Neuronal stem cell (in vitro differentiated cells): ENCODE results near the gene AFF3.

ENCODE experiments used
- DNase-seq: peaks from one replicate; pipeline ENCODE4 v3.0.0-alpha.2; 2013; ENCODE audit warnings: low spot score
- H2AFZ ChIP-seq: one replicate; pipeline ENCODE4 v1.6.1; 2013; ENCODE audit warnings: mild to moderate bottlenecking, low read length, inconsistent platforms
- H2AK5ac ChIP-seq: 2 replicates; pipeline ENCODE4 v1.6.1; 2013; ENCODE audit warnings: low read depth, mild to moderate bottlenecking, inconsistent platforms, low read length, moderate library complexity, mixed read lengths
- H2BK120ac ChIP-seq: 2 replicates; pipeline ENCODE4 v1.6.1; 2013; ENCODE audit warnings: low read depth, mild to moderate bottlenecking, inconsistent platforms, low read length, moderate library complexity, mixed read lengths
- H2BK12ac ChIP-seq: one replicate; pipeline ENCODE4 v1.6.1; 2013; ENCODE audit warnings: low read length, inconsistent platforms
- H2BK15ac ChIP-seq: 2 replicates; pipeline ENCODE4 v1.6.1; 2013; ENCODE audit warnings: mild to moderate bottlenecking, low read length, inconsistent platforms, mixed read lengths
- H2BK5ac ChIP-seq: one replicate; pipeline ENCODE4 v1.6.1; 2013; ENCODE audit warnings: inconsistent platforms, mild to moderate bottlenecking, low read length, moderate library complexity
- H3K14ac ChIP-seq: one replicate; pipeline ENCODE4 v1.6.1; 2013; ENCODE audit warnings: low read length, inconsistent platforms
- H3K18ac ChIP-seq: 2 replicates; pipeline ENCODE4 v1.6.1; 2013; ENCODE audit warnings: low read length, inconsistent platforms
- H3K23ac ChIP-seq: 2 replicates; pipeline ENCODE4 v1.6.1; 2013; ENCODE audit warnings: low read depth, mild to moderate bottlenecking, mixed read lengths, low read length, inconsistent platforms; ENCODE audit not compliant: poor library complexity
- H3K27ac ChIP-seq: replicated peaks from 3 replicates; pipeline ENCODE4 v1.5.1; 2013; ENCODE audit warnings: low read length, inconsistent platforms
- H3K27me3 ChIP-seq, 3 experiments: 2 replicates each; pipeline ENCODE4 v1.6.1; 2013; ENCODE audit warnings: low read length in 3 of 3, mild to moderate bottlenecking in 2 of 3, inconsistent platforms in 1 of 3, low read depth in 1 of 3, mixed read lengths in 1 of 3, moderate library complexity in 1 of 3; ENCODE audit not compliant: control insufficient read depth in 3 of 3, insufficient read depth in 3 of 3
- H3K36me3 ChIP-seq, 2 donors: replicated peaks in 1 of 2; 2 replicates each; pipeline ENCODE4 v1.6.1; 2013; ENCODE audit warnings: low read length in 2 of 2; ENCODE audit not compliant: control insufficient read depth in 2 of 2, insufficient read depth in 2 of 2
- H3K4ac ChIP-seq: 2 replicates; pipeline ENCODE4 v1.6.1; 2013; ENCODE audit warnings: inconsistent platforms, mild to moderate bottlenecking, low read length, moderate library complexity
- H3K4me1 ChIP-seq, 2 donors: 1 replicate in 1 of 2; 2 replicates in 1 of 2; pipeline ENCODE4 v1.6.1; 2013; ENCODE audit warnings: low read length in 2 of 2, low read depth in 1 of 2; ENCODE audit not compliant: control insufficient read depth in 2 of 2, insufficient read depth in 1 of 2
- H3K4me2 ChIP-seq: one replicate; pipeline ENCODE4 v1.6.1; 2013; ENCODE audit warnings: mild to moderate bottlenecking, low read length, inconsistent platforms; ENCODE audit not compliant: insufficient read depth, poor library complexity, severe bottlenecking
- H3K4me3 ChIP-seq, 2 donors: 2 replicates each; pipeline ENCODE4 v1.5.1; 2013; ENCODE audit warnings: low read length in 2 of 2, mild to moderate bottlenecking in 2 of 2, inconsistent platforms in 1 of 2, moderate library complexity in 1 of 2
- H3K79me1 ChIP-seq: one replicate; pipeline ENCODE4 v1.6.1; 2013; ENCODE audit warnings: low read depth, mild to moderate bottlenecking, inconsistent platforms, low read length, moderate library complexity
- H3K9ac ChIP-seq: one replicate; pipeline ENCODE4 v1.6.1; 2013; ENCODE audit warnings: mild to moderate bottlenecking, low read depth, low read length, inconsistent platforms; ENCODE audit not compliant: poor library complexity
- H3K9me3 ChIP-seq, 2 donors: replicated peaks in 1 of 2; 2 replicates each; pipeline versions ENCODE3 to v1.6.1; 2013; ENCODE audit warnings: low read length in 2 of 2, mild to moderate bottlenecking in 2 of 2, inconsistent platforms in 1 of 2, low read depth in 1 of 2, mixed read lengths in 1 of 2, moderate library complexity in 1 of 2; ENCODE audit not compliant: control insufficient read depth in 2 of 2, insufficient read depth in 1 of 2
- H4K8ac ChIP-seq: one replicate; pipeline ENCODE4 v1.6.1; 2013; ENCODE audit warnings: low read depth, mild to moderate bottlenecking, inconsistent platforms, low read length, moderate library complexity
- H4K91ac ChIP-seq: one replicate; pipeline ENCODE4 v1.6.1; 2013; ENCODE audit warnings: low read length, low read depth, mild to moderate bottlenecking, inconsistent platforms; ENCODE audit not compliant: poor library complexity
- WGBS, 2 donors: extraction: QIAGEN DNeasy Blood & Tissue Kit; methylation state at CpG; one replicate each; pipeline ENCODE4 v1.1.7; 2013; ENCODE audit warnings: missing lambda C conversion rate in 2 of 2, mixed read lengths in 1 of 2; ENCODE audit not compliant: insufficient read length in 2 of 2, insufficient replicate concordance in 1 of 2; ENCODE audit errors: extremely low coverage in 2 of 2; 5-methylcytosine and 5-hydroxymethylcytosine counted together

Gene AFF3

GRCh38 chr2:99756059-99756458, 386.3 kb downstream of the AFF3 start:
- Histone ChIP-seq H3K27ac (no peak overlapping the region), H3K23ac (no peak overlapping the region), H4K91ac (no peak overlapping the region), H3K18ac (no peak overlapping the region), H3K36me3 (no peaks in the 10 kb centered on the region), H2BK120ac (no peak overlapping the region), H3K4me3 (no peak overlapping the region), H2AFZ (no peak overlapping the region), H2BK12ac (no peak overlapping the region), H3K4ac (no peak overlapping the region), H3K79me1 (no peaks in the 10 kb centered on the region), H3K4me2 (no peak overlapping the region), H3K4me1 (peaks cover 0 to 3% of the 10 kb centered on the region in 2 donors), H3K9me3 (no peaks in the 10 kb centered on the region), H4K8ac (no peak overlapping the region), H2AK5ac (no peak overlapping the region), H2BK15ac (no peak overlapping the region), H3K9ac (no peak overlapping the region), H2BK5ac (no peak overlapping the region), H3K14ac (no peak overlapping the region), H3K27me3 (no peaks in the 10 kb centered on the region)
- DNase-seq, result no peak
- no CpG with 5 or more reads among the region's 1 CpG for WGBS, 2 donors

DNA sequence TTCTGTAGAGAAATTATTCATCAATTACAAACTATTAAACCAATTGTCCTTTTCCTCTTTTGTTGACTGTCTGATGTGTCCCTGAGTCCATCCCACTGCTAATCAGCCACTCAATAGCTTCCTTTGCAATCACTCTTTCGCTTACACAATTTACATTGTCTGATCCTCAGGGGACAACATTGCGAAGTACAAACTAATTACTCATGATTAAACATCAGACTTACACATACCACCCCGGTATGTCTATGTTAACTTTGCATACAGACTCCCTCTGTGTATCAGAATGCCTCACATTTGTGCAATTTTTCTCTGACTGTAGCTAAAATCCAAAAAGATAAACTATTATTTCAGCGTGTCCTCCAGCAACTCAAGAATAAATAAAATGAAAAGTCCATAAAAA, 388.2 kb downstream of the AFF3 start:
- no CpG with 5 or more reads among the region's 4 CpGs for WGBS, 2 donors
- H3K36me3 ChIP-seq, result no peaks in the 10 kb centered on the region
- peaks cover 0 to 3% of the 10 kb centered on the region in 2 donors for H3K4me1 ChIP-seq
- no peak overlapping the region for H4K91ac ChIP-seq
- H3K23ac ChIP-seq, result no peak overlapping the region
- H3K14ac ChIP-seq, result no peak overlapping the region
- H3K18ac ChIP-seq, result no peak overlapping the region
- H4K8ac ChIP-seq, result no peak overlapping the region
- H3K27me3 ChIP-seq, result no peaks in the 10 kb centered on the region
- H2AK5ac ChIP-seq, result no peak overlapping the region
- H2BK5ac ChIP-seq, result no peak overlapping the region
- no peaks in the 10 kb centered on the region for H3K79me1 ChIP-seq
- no peak overlapping the region for H3K9ac ChIP-seq
- no peak overlapping the region for H2BK15ac ChIP-seq
- H3K4ac ChIP-seq, result no peak overlapping the region
- no peaks in the 10 kb centered on the region for H3K9me3 ChIP-seq
- H3K27ac ChIP-seq, result no peak overlapping the region
- H2BK12ac ChIP-seq, result no peak overlapping the region
- H2AFZ ChIP-seq, result no peak overlapping the region
- H3K4me3 ChIP-seq, result no peak overlapping the region
- DNase-seq, result no peak
- H3K4me2 ChIP-seq, result no peak overlapping the region
- no peak overlapping the region for H2BK120ac ChIP-seq

- Histone ChIP-seq H2BK15ac (no peak overlapping the region), H3K23ac (no peak overlapping the region), H2AK5ac (no peak overlapping the region), H3K9me3 (no peaks in the 10 kb centered on the region), H3K27ac (no peak overlapping the region), H3K4me3 (no peak overlapping the region), H3K27me3 (no peaks in the 10 kb centered on the region), H2AFZ (no peak overlapping the region), H3K14ac (no peak overlapping the region), H3K9ac (no peak overlapping the region), H2BK5ac (no peak overlapping the region), H2BK12ac (no peak overlapping the region), H2BK120ac (no peak overlapping the region), H3K18ac (no peak overlapping the region), H3K79me1 (no peaks in the 10 kb centered on the region), H3K4me2 (no peak overlapping the region), H3K4ac (no peak overlapping the region), H3K4me1 (peaks cover 0 to 3% of the 10 kb centered on the region in 2 donors), H4K91ac (no peak overlapping the region), H4K8ac (no peak overlapping the region), H3K36me3 (no peaks in the 10 kb centered on the region)
- no peak for DNase-seq
- no CpG with 5 or more reads among the region's 8 CpGs for WGBS, 2 donors
Observed at GRCh38 chr2:99753505-99753904, 388.9 kb downstream of the AFF3 start.

DNA sequence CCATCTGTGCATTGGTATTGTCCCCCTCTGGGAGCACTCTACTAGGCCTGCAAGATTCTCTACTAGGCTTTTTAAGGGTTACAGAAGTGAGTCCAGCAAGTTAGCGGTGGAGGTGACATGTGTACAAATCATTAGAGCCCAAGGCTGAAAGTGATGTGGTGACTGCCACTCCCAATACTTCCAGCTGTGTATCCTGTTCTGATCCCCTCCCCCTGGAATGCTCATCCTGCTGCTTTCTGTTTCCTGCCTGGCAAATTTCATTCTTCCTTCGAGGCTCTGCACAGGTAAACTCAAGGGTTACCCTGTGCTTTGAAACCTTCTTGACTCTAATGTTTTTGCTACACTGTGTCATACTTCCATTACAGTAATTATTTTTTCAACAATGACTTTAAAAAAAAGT, 394.0 kb downstream of the AFF3 start:
- no peaks in the 10 kb centered on the region for H3K36me3 ChIP-seq
- H3K79me1 ChIP-seq, result no peaks in the 10 kb centered on the region
- H3K4me1 ChIP-seq, result peaks cover 0 to 2% of the 10 kb centered on the region in 2 donors
- no peak overlapping the region for H2BK15ac ChIP-seq
- no peak overlapping the region for H2AK5ac ChIP-seq
- H3K27me3 ChIP-seq, result no peaks in the 10 kb centered on the region
- H3K18ac ChIP-seq, result no peak overlapping the region
- no peak overlapping the region for H3K4ac ChIP-seq
- no peak overlapping the region for H3K23ac ChIP-seq
- no peak for DNase-seq
- H3K4me3 ChIP-seq, result no peak overlapping the region
- no peak overlapping the region for H3K14ac ChIP-seq
- WGBS, 2 donors, result no CpG with 5 or more reads among the region's 2 CpGs
- H3K27ac ChIP-seq, result no peak overlapping the region
- H2BK120ac ChIP-seq, result no peak overlapping the region
- H4K8ac ChIP-seq, result no peak overlapping the region
- H3K9me3 ChIP-seq, result no peaks in the 10 kb centered on the region
- no peak overlapping the region for H3K4me2 ChIP-seq
- no peak overlapping the region for H2BK5ac ChIP-seq
- H2BK12ac ChIP-seq, result no peak overlapping the region
- no peak overlapping the region for H2AFZ ChIP-seq
- no peak overlapping the region for H3K9ac ChIP-seq
- no peak overlapping the region for H4K91ac ChIP-seq
